ENCODE results near the gene DCHS1. TPM values are rescaled to one million over a fixed set of nuclear protein-coding genes. Genes with fewer than 3 reads are reported as not detected.

Gene DCHS1
- total and polyA plus RNA-seq, 10 of the 15 experiments (the other 5 are each of a cell fraction or from before 2014, with no cell fraction given) = 0.02 to 0.64 (median 0.18) TPM; not detected in 1

GRCh38 chr11:6572215-6572614 is 83.4 kb downstream of the DCHS1 start:
- Histone ChIP-seq H3K4me2 (ENCODE audit: control insufficient read depth, insufficient read depth) (no peak overlapping the region), H3K36me3 (ENCODE audit: control insufficient read depth in 2 of 2, insufficient read depth in 2 of 2, low read length in 1 of 2) (peaks cover 0 to 1% of the 10 kb centered on the region in 2 experiments; a peak in 1 of 4 replicates), H3K4me3 (no peak overlapping the region), H3K27ac (ENCODE audit: control insufficient read depth, insufficient read depth) (no peak overlapping the region), H4K20me1 (ENCODE audit: control insufficient read depth, insufficient read depth) (no peaks in the 10 kb centered on the region), H2AFZ (ENCODE audit: control insufficient read depth, low read depth, low read length) (no peak overlapping the region), H3K27me3 (replicated peaks in 1 of 2; ENCODE audit: control insufficient read depth in 2 of 2, insufficient read depth in 2 of 2, low read length in 1 of 2) (no peaks in the 10 kb centered on the region), H3K79me2 (ENCODE audit: control insufficient read depth, insufficient read depth, low read length) (no peaks in the 10 kb centered on the region), H3K9me3 (replicated peaks; ENCODE audit: control insufficient read depth, insufficient read depth, low read length) (no peaks in the 10 kb centered on the region), H3K9ac (ENCODE audit: control insufficient read depth, insufficient read depth, low read length) (no peak overlapping the region), H3K4me1 (ENCODE audit: control insufficient read depth, insufficient read depth, low read length) (no peaks in the 10 kb centered on the region)
- in situ Hi-C loops (cut with MboI) (no loop called here), intact Hi-C loops (cut with micrococcal nuclease; ENCODE audit: unreplicated experiment) (no loop called here)
- ChIA-PET SMC1A (ENCODE audit: uncharacterized antibody, unreplicated experiment) (no interaction called here), RAD21 (ENCODE audit: unreplicated experiment) (no interaction called here), CTCF (no interaction called here), POLR2A (no interaction called here)
- no TSS peak for BruUV-seq (replicated peaks)
- TF ChIP-seq GATAD2B (conservative IDR thresholded peaks at IDR 0.05; ENCODE audit: low read depth) (no peak), ZNF274 (IDR thresholded peaks at IDR 0.05; ENCODE audit: insufficient read depth, insufficient read length) (no peak), CHD1 (IDR thresholded peaks at IDR 0.05; ENCODE audit: low read depth, low read length) (no peak), BRCA1 (IDR thresholded peaks at IDR 0.05; ENCODE audit: low read depth, low read length) (no peak), NRF1 (conservative IDR thresholded peaks at IDR 0.05; ENCODE audit: low read depth, low read length) (no peak), POLR2A (IDR thresholded peaks at IDR 0.05; ENCODE audit: low read depth, low read length) (no peak), RBBP5 (conservative IDR thresholded peaks at IDR 0.05) (no peak), RCOR1 (conservative IDR thresholded peaks at IDR 0.05; ENCODE audit: low read depth, low read length) (no peak), SPI1 (IDR thresholded peaks at IDR 0.05; ENCODE audit: borderline replicate concordance, insufficient read depth, low read depth, low read length) (no peak), MAX (IDR thresholded peaks at IDR 0.05; ENCODE audit: low read depth, low read length) (no peak), EZH2 (IDR thresholded peaks at IDR 0.05; ENCODE audit: borderline replicate concordance, control insufficient read depth, low read depth, low read length) (no peak), CUX1 (IDR thresholded peaks at IDR 0.05; ENCODE audit: insufficient replicate concordance, low read depth, low read length) (no peak)
- FAIRE-seq = no peak
- ATAC-seq = no peak
- no peak for DNase-seq (ENCODE audit: low read depth, low spot score)
- 100% methylated on average over 2 of the region's 2 CpGs for WGBS (ENCODE audit: insufficient coverage, insufficient replicate concordance, low lambda C conversion rate, missing lambda C conversion rate)

Data from GM12878 (cell line).